GM23338 (cell line): ENCODE data around the gene PXK. TPM values are rescaled to one million over a fixed set of nuclear protein-coding genes. Genes with fewer than 3 reads are reported as not detected.
A peak's percentile ranks its signal among the peaks of the same experiment; 100 is the strongest.

ENCODE experiments used
- ATAC-seq: fragments of 200-7000 bp; cut with Tn5 transposase; 3 replicates; pipeline ENCODE4 v1.9.1; 2020
- DNase-seq: peaks from one replicate; pipeline ENCODE4 v3.0.0-alpha.2; 2015; ENCODE audit warnings: low spot score
- H2AFZ ChIP-seq: fragments of 200-600 bp; sonication (generic); 2 replicates; pipeline ENCODE4 v1.8.0; 2016; ENCODE audit warnings: antibody characterized with exemption, mild to moderate bottlenecking, moderate library complexity
- H3F3A ChIP-seq: fragments of 200-600 bp; sonication (generic); replicated peaks from 2 replicates; pipeline ENCODE4 v1.8.0; 2017; ENCODE audit warnings: antibody characterized with exemption, mixed run types, low read depth
- H3K27ac ChIP-seq: fragments of 200-600 bp; sonication (generic); 2 replicates; pipeline ENCODE4 v1.6.1; 2016; ENCODE audit warnings: low read depth
- H3K27me3 ChIP-seq: fragments of 200-600 bp; sonication (generic); 2 replicates; pipeline ENCODE4 v1.8.0; 2016; ENCODE audit warnings: mild to moderate bottlenecking, mixed run types, moderate library complexity; ENCODE audit not compliant: insufficient read depth
- H3K36me3 ChIP-seq: fragments of 200-600 bp; sonication (generic); 2 replicates; pipeline ENCODE4 v1.8.0; 2016; ENCODE audit warnings: mild to moderate bottlenecking; ENCODE audit not compliant: insufficient read depth
- H3K4me1 ChIP-seq: fragments of 200-600 bp; sonication (generic); 2 replicates; pipeline ENCODE4 v1.8.0; 2016; ENCODE audit warnings: mild to moderate bottlenecking, moderate library complexity; ENCODE audit not compliant: insufficient read depth
- H3K4me2 ChIP-seq: fragments of 200-600 bp; sonication (generic); 2 replicates; pipeline ENCODE4 v1.7.1; 2017; ENCODE audit warnings: mixed run types
- H3K4me3 ChIP-seq: fragments of 200-600 bp; sonication (generic); 2 replicates; pipeline ENCODE4 v1.6.1; 2016; ENCODE audit warnings: mixed run types
- H3K79me2 ChIP-seq: fragments of 200-600 bp; sonication (generic); replicated peaks from 2 replicates; pipeline ENCODE4 v1.8.0; 2017; ENCODE audit warnings: mild to moderate bottlenecking; ENCODE audit not compliant: insufficient read depth
- H3K9me2 ChIP-seq: fragments of 200-600 bp; sonication (generic); 2 replicates; pipeline ENCODE4 v1.8.0; 2017; ENCODE audit not compliant: insufficient read depth
- H4K20me1 ChIP-seq: fragments of 200-600 bp; sonication (generic); replicated peaks from 2 replicates; pipeline ENCODE4 v1.8.0; 2017; ENCODE audit warnings: mild to moderate bottlenecking; ENCODE audit not compliant: insufficient read depth
- H3K27ac Mint-ChIP-seq: 2 replicates; pipeline ENCODE4 v1.8.0; 2020; ENCODE audit warnings: inconsistent platforms, mild to moderate bottlenecking, moderate library complexity, mixed read lengths
- H3K27me3 Mint-ChIP-seq: 3 replicates; pipeline ENCODE4 v1.8.0; 2022; ENCODE audit warnings: low read depth, mild to moderate bottlenecking, moderate library complexity, mixed read lengths, inconsistent platforms; ENCODE audit not compliant: insufficient read depth, poor library complexity
- H3K36me3 Mint-ChIP-seq: 3 replicates; pipeline ENCODE4 v1.8.0; 2021; ENCODE audit warnings: low read depth, mild to moderate bottlenecking, inconsistent platforms, moderate library complexity, mixed read lengths
- H3K4me1 Mint-ChIP-seq: 3 replicates; pipeline ENCODE4 v1.8.0; 2020; ENCODE audit warnings: mild to moderate bottlenecking, inconsistent platforms, mixed read lengths
- H3K4me3 Mint-ChIP-seq: 3 replicates; pipeline ENCODE4 v1.8.0; 2021; ENCODE audit warnings: moderate library complexity, mild to moderate bottlenecking, inconsistent platforms, mixed read lengths
- H3K9me3 Mint-ChIP-seq: 3 replicates; pipeline ENCODE4 v1.8.0; 2020; ENCODE audit warnings: moderate library complexity, mild to moderate bottlenecking, inconsistent platforms, mixed read lengths
- CREB1 ChIP-seq: fragments of 250-450 bp; sonication (Bioruptor Pico); IDR thresholded peaks from 2 replicates; pipeline ENCODE4 v1.5.0; 2020; ENCODE audit warnings: low read depth, mild to moderate bottlenecking, moderate library complexity
- EZH2 ChIP-seq: fragments of 200-600 bp; sonication (generic); IDR thresholded peaks from one replicate; pipeline ENCODE4 v1.8.0; 2017; ENCODE audit warnings: antibody characterized with exemption, mild to moderate bottlenecking, low read depth; ENCODE audit not compliant: unreplicated experiment
- JUNB ChIP-seq: IDR thresholded peaks from one replicate; pipeline ENCODE4 v1.6.1; 2016; ENCODE audit warnings: antibody characterized with exemption; ENCODE audit not compliant: unreplicated experiment
- NANOG ChIP-seq: IDR thresholded peaks from 2 replicates; pipeline ENCODE4 v1.6.1; 2016; ENCODE audit warnings: antibody characterized with exemption, borderline replicate concordance
- POLR2AphosphoS5 ChIP-seq: IDR thresholded peaks from 2 replicates; pipeline ENCODE4 v1.6.1; 2016; ENCODE audit warnings: antibody characterized with exemption, low read depth
- STAT1 ChIP-seq: IDR thresholded peaks from one replicate; pipeline ENCODE4 v1.6.1; 2016; ENCODE audit warnings: antibody characterized with exemption; ENCODE audit not compliant: unreplicated experiment
- ZNF331 ChIP-seq: fragments of 250-450 bp; sonication (Bioruptor Pico); IDR thresholded peaks from 2 replicates; pipeline ENCODE4 v1.5.0; 2020; ENCODE audit warnings: low read depth, mild to moderate bottlenecking, moderate library complexity
- polyA plus RNA-seq: library from polyadenylated mRNA; unstranded; fragments of >200 nt; fragmentation: Nextera tagmentation; extraction: Ambion mirVana; gene quantifications from 2 replicates; pipeline ENCODE4 v1.2.1, GENCODE V29; 2016
- total RNA-seq: library from RNA; depleted of rRNA; stranded (reverse); fragments of >200 nt; shearing (Covaris generic); gene quantifications from 2 replicates; pipeline ENCODE4 v1.2.3, GENCODE V29; 2014
- TF ChIP-seq, protein P1 (sequence below), 2 experiments: fragments of 200-600 bp in 1 of 2; sonication (generic) in 1 of 2; conservative IDR thresholded peaks; 2 replicates each; pipeline versions ENCODE4 v1.5.1 to v1.6.1; 2016 to 2017; ENCODE audit warnings: antibody characterized with exemption in 2 of 2, low read depth in 2 of 2, mild to moderate bottlenecking in 2 of 2, moderate library complexity in 1 of 2
- TF ChIP-seq, protein P2 (sequence below): IDR thresholded peaks from one replicate; pipeline ENCODE4 v1.6.1; 2018; ENCODE audit warnings: antibody characterized with exemption; ENCODE audit not compliant: unreplicated experiment
- TF ChIP-seq, protein P3 (sequence below): IDR thresholded peaks from 2 replicates; pipeline ENCODE4 v1.6.1; 2016; ENCODE audit warnings: antibody characterized with exemption

PXK gene
- total and polyA plus RNA-seq, 2 experiments from 2014 or later: 6.4 to 6.5 TPM

DNA sequence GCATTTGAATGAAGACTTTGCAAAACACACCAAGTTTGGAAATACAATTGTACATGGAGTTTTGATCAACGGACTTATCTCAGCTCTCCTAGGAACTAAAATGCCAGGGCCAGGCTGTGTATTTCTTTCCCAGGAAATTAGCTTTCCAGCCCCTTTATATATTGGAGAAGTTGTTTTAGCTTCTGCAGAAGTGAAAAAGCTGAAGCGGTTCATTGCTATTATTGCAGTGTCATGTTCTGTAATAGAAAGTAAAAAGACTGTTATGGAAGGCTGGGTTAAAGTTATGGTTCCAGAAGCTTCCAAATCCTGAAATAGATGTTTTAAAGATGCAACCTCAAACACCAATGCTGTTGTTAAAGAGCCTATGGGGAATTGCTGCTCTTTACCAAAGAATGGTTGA lies 14.9 kb upstream of the PXK start (continued):
- TF ChIP-seq, protein P1, sequence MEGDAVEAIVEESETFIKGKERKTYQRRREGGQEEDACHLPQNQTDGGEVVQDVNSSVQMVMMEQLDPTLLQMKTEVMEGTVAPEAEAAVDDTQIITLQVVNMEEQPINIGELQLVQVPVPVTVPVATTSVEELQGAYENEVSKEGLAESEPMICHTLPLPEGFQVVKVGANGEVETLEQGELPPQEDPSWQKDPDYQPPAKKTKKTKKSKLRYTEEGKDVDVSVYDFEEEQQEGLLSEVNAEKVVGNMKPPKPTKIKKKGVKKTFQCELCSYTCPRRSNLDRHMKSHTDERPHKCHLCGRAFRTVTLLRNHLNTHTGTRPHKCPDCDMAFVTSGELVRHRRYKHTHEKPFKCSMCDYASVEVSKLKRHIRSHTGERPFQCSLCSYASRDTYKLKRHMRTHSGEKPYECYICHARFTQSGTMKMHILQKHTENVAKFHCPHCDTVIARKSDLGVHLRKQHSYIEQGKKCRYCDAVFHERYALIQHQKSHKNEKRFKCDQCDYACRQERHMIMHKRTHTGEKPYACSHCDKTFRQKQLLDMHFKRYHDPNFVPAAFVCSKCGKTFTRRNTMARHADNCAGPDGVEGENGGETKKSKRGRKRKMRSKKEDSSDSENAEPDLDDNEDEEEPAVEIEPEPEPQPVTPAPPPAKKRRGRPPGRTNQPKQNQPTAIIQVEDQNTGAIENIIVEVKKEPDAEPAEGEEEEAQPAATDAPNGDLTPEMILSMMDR (conservative IDR thresholded peaks at IDR 0.05; ENCODE audit: low read depth in 2 of 2): no peak
- no peak for TF ChIP-seq POLR2AphosphoS5

DNA sequence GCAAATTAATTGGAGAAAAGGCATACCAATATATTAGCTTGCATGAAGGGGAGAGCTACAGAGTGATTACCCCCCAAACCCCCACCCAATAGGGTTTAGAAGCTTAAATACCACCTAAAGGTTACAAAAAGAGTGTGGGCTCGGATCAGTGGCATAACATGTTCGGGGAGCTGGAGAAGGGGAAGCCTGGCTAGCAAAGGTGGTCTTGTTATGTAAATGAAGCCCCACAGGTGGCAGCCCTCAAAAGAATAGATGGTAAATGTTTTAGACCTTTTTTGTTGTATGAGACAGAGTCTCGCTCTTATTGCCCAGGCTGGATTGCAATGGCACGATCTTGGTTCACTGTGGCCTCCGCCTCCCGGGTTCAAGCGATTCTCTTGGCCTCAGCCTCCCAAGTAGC lies 10.9 kb upstream of the PXK start:
- Histone ChIP-seq H4K20me1 (peaks cover 5% of the 10 kb centered on the region), H2AFZ (no peak overlapping the region), H3F3A (0 out of 2 replicates have a peak, but pooled peaks cover 5% of the 10 kb centered on the region), H3K27ac (peak overlapping the region; percentile 88), H3K79me2 (no peaks in the 10 kb centered on the region), H3K4me3 (peak overlapping the region; percentile 36; the same call in 1 of the 2 replicates), H3K4me1 (peaks cover 24% of the 10 kb centered on the region), H3K4me2 (peak overlapping the region; percentile 73), H3K27me3 (no peaks in the 10 kb centered on the region), H3K9me2 (no peaks in the 10 kb centered on the region), H3K36me3 (peaks cover 13% of the 10 kb centered on the region)
- ATAC-seq (peak; percentile 88), DNase-seq (peak; percentile 84)
- Mint-ChIP-seq H3K36me3 (peaks cover 32% of the 10 kb centered on the region), H3K27ac (peak overlapping the region; percentile 89), H3K9me3 (no peaks in the 10 kb centered on the region), H3K4me3 (peak overlapping the region; percentile 49; the same call in 2 of the 3 replicates), H3K4me1 (peaks cover 30% of the 10 kb centered on the region), H3K27me3 (peaks cover 14% of the 10 kb centered on the region)
- TF ChIP-seq JUNB: no peak
- no peak for TF ChIP-seq STAT1
- TF ChIP-seq, protein P2, sequence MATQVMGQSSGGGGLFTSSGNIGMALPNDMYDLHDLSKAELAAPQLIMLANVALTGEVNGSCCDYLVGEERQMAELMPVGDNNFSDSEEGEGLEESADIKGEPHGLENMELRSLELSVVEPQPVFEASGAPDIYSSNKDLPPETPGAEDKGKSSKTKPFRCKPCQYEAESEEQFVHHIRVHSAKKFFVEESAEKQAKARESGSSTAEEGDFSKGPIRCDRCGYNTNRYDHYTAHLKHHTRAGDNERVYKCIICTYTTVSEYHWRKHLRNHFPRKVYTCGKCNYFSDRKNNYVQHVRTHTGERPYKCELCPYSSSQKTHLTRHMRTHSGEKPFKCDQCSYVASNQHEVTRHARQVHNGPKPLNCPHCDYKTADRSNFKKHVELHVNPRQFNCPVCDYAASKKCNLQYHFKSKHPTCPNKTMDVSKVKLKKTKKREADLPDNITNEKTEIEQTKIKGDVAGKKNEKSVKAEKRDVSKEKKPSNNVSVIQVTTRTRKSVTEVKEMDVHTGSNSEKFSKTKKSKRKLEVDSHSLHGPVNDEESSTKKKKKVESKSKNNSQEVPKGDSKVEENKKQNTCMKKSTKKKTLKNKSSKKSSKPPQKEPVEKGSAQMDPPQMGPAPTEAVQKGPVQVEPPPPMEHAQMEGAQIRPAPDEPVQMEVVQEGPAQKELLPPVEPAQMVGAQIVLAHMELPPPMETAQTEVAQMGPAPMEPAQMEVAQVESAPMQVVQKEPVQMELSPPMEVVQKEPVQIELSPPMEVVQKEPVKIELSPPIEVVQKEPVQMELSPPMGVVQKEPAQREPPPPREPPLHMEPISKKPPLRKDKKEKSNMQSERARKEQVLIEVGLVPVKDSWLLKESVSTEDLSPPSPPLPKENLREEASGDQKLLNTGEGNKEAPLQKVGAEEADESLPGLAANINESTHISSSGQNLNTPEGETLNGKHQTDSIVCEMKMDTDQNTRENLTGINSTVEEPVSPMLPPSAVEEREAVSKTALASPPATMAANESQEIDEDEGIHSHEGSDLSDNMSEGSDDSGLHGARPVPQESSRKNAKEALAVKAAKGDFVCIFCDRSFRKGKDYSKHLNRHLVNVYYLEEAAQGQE: no peak
- no peak for TF ChIP-seq ZNF331 (CRISPR knock-in tag)
- no peak for TF ChIP-seq EZH2
- TF ChIP-seq NANOG: no peak
- TF ChIP-seq, protein P3, sequence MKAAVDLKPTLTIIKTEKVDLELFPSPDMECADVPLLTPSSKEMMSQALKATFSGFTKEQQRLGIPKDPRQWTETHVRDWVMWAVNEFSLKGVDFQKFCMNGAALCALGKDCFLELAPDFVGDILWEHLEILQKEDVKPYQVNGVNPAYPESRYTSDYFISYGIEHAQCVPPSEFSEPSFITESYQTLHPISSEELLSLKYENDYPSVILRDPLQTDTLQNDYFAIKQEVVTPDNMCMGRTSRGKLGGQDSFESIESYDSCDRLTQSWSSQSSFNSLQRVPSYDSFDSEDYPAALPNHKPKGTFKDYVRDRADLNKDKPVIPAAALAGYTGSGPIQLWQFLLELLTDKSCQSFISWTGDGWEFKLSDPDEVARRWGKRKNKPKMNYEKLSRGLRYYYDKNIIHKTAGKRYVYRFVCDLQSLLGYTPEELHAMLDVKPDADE: no peak
- TF ChIP-seq CREB1 (CRISPR knock-in tag): no peak
- TF ChIP-seq POLR2AphosphoS5: peak; percentile 46; the same call in 1 of the 2 replicates
